Heart left ventricle (tissue), 16 donors: ENCODE measurements around the gene KCNC1. TPM values are rescaled to one million over a fixed set of nuclear protein-coding genes. Genes with fewer than 3 reads are reported as not detected.
A peak's percentile ranks its signal among the peaks of the same experiment; 100 is the strongest.

Experiments
- ATAC-seq, 4 donors: fragments of 200-7000 bp; cut with Tn5 transposase; one replicate each; pipeline ENCODE4 v1.9.1; 2020 to 2022; ENCODE audit warnings: moderate library complexity in 4 of 4, mild to moderate bottlenecking in 3 of 4, moderate number of reproducible peaks in 1 of 4
- DNase-seq, 5 donors: peaks; one replicate each; pipeline ENCODE4 v3.0.0-alpha.2; 2020
- H3K27ac ChIP-seq, 12 donors: fragments of 200-600 bp; sonication (generic) in 4 of 12; one replicate each; pipeline versions ENCODE4 v1.5.0 to v1.8.0; 2016 to 2022; ENCODE audit warnings: mild to moderate bottlenecking in 2 of 12
- H3K27me3 ChIP-seq, 9 donors: fragments of 200-600 bp; sonication (generic) in 2 of 9; one replicate each; pipeline versions ENCODE4 v1.5.1 to v1.8.0; 2016 to 2022; ENCODE audit warnings: mild to moderate bottlenecking in 3 of 9
- H3K36me3 ChIP-seq, 9 donors: fragments of 200-600 bp; sonication (generic) in 2 of 9; one replicate each; pipeline versions ENCODE4 v1.5.0 to v1.8.0; 2018 to 2022; ENCODE audit warnings: mild to moderate bottlenecking in 2 of 9
- H3K4me1 ChIP-seq, 12 donors: fragments of 200-600 bp; sonication (generic) in 4 of 12; one replicate each; pipeline versions ENCODE4 v1.5.0 to v1.8.0; 2016 to 2022; ENCODE audit warnings: mild to moderate bottlenecking in 3 of 12
- H3K4me3 ChIP-seq, 12 donors: fragments of 200-600 bp; sonication (generic) in 4 of 12; one replicate each; pipeline versions ENCODE4 v1.5.0 to v1.8.0; 2017 to 2022; ENCODE audit warnings: mild to moderate bottlenecking in 9 of 12, moderate library complexity in 4 of 12
- H3K9me3 ChIP-seq, 12 donors: fragments of 200-600 bp; sonication (generic) in 4 of 12; one replicate each; pipeline versions ENCODE4 v1.5.0 to v1.8.0; 2016 to 2022; ENCODE audit warnings: mild to moderate bottlenecking in 1 of 12
- CTCF ChIP-seq, 12 donors: fragments of 200-600 bp; sonication (generic) in 4 of 12; IDR thresholded peaks; one replicate each; pipeline versions ENCODE4 v1.5.0 to v1.8.0; 2018 to 2022; ENCODE audit warnings: antibody characterized with exemption in 12 of 12, mild to moderate bottlenecking in 5 of 12
- POLR2A ChIP-seq, 2 donors: fragments of 450-650 bp; IDR thresholded peaks; one replicate each; pipeline ENCODE4 v1.6.1; 2017; ENCODE audit warnings: antibody characterized with exemption in 2 of 2, mild to moderate bottlenecking in 2 of 2, moderate library complexity in 2 of 2
- WGBS, 4 donors: extraction: QIAGEN DNeasy Blood & Tissue Kit in 2 of 4; methylation state at CpG; one replicate each; pipeline versions ENCODE4 v1.1.5 to v1.1.7; 2013 to 2018; 5-methylcytosine and 5-hydroxymethylcytosine counted together
- intact Hi-C, 10 donors: fragments of 100-400 bp; cut with DNase I; formaldehyde crosslinking; loops; one replicate each; pipeline versions ENCODE4 v1.11.1 to v1.14.2; 2022
- polyA plus RNA-seq, 2 donors: library from polyadenylated mRNA; stranded (reverse); fragments of 200-250 nt; gene quantifications; one replicate each; pipeline ENCODE4 v1.2.3, GENCODE V29; 2013
- total RNA-seq, 9 donors: library from RNA; depleted of rRNA in 2 of 9; stranded (reverse); fragments of >200 nt in 2 of 9; fragmentation: NEBNext Ultra II Directional in 3 of 9; extraction: Animal tissue kit (Norgen Biotek cat#: 25700) in 3 of 9; gene quantifications; one replicate each; pipeline versions ENCODE4 v1.1.0 to v1.2.4, GENCODE V29; 2016 to 2023
- donor health status: ischemic (EF 13 %, LVEDD 7.1; RV severe dilation, severe dysfunction).
- donor health status: healthy with polysubstance abuse.
- donor health status: DM: no; HTN: yes; CAD: no.
- donor health status: DM: no; HTN: no; CAD: no.
- donor health status: ischemic (EF 25% LVEDD 6.9; RV normal size, moderate dysfunction).
- donor health status: ischemic (EF 25% LVEDD 5.7; RV mildly dilated, moderate dysfunction).
- donor health status: healthy.
- donor health status: DM: yes; HTN: yes; CAD: no.
- donor health status: ischemic (EF 35%, LVEDD 5.7; RV mildly dilated, moderate dysfunction).
- donor health status: nonischemic (EF 11% LVEDD 7.7; RV severe dilation, severe dysfunction).
- donor health status: DM: yes; HTN: yes; CAD: no.
- donor health status: PGD.
- donor health status: ischemic (EF 29% LVEDD 5.4; RV normal size, mild dysfunction).
- donor health status: nonischemic (EF 23%, LVEDD 6.1; RV moderate dilation, normal function).

KCNC1 gene
- total and polyA plus RNA-seq, 11 donors = 0.02 to 0.25 (median 0.05) TPM; not detected in 8

DNA sequence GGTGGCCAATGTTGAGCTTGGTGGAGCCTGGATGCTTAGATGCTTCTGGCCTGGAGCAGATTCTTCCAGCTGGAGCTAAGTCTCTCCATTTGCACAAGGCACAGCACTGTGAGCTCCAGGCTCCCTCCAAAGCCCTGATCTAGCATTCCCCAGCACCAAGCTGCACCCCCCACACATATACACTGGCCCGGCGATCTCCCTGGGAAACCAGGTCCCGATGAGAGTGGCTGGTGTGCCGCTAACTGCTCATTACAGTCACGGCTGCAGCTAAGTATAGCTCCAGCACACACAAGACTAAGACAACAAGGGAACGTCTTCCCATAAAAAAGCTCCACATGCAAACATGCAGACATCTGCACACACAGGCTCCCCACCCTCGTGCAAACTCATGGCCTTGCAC, 17.6 kb downstream of the KCNC1 start:
- Histone ChIP-seq H3K36me3 (no peaks in the 10 kb centered on the region), H3K9me3 (no peaks in the 10 kb centered on the region), H3K4me3 (no peak overlapping the region), H3K4me1 (peaks cover 0 to 9% (median 0%) of the 10 kb centered on the region in 12 donors), H3K27me3 (no peaks in the 10 kb centered on the region), H3K27ac (no peak overlapping the region)
- no peak for TF ChIP-seq CTCF (IDR thresholded peaks at IDR 0.05)
- WGBS, 4 donors = 72 to 80% (median 75%) methylated on average over 7 of the region's 7 CpGs
- peak in 3 of 5 donors; percentile 0 to 50 (median 11) for DNase-seq
- intact Hi-C loops = no loop called here
- ATAC-seq = no peak

GRCh38 chr11:17753153-17753552, 18.6 kb downstream of the KCNC1 start:
- no peaks in the 10 kb centered on the region for H3K27me3 ChIP-seq
- TF ChIP-seq CTCF (IDR thresholded peaks at IDR 0.05) (no peak), POLR2A (IDR thresholded peaks at IDR 0.05) (no peak)
- H3K4me3 ChIP-seq = no peak overlapping the region
- intact Hi-C loops = no loop called here
- H3K27ac ChIP-seq = no peak overlapping the region
- no peak for ATAC-seq
- H3K36me3 ChIP-seq = no peaks in the 10 kb centered on the region
- H3K4me1 ChIP-seq = peaks cover 0 to 9% (median 0%) of the 10 kb centered on the region in 12 donors
- DNase-seq = peak in 3 of 5 donors; percentile 15 to 39 (median 18)
- H3K9me3 ChIP-seq = peaks cover 0 to 3% (median 0%) of the 10 kb centered on the region in 12 donors
- 63 to 74% (median 68%) methylated on average over 4 to 5 of the region's 5 CpGs for WGBS, 4 donors

DNA sequence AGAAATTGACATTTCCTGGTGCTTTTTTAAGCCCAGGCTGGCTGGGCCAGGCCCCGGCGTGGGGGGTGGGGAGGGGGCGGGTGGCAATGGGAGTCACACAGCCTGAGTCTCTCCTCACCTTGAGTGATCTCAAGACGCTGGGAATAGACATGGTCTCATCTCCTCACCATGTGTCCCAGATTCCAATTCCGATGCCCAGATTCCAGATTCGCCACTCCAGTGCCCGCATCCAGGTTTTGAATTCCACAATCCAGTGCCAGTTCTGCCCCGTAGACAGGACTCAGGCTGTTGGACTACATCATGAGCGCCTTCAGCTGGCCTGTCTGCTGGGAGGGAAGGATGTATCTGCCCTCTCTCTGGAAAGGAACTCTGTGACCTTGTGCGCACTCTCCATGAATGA, 19.1 kb downstream of the KCNC1 start:
- intact Hi-C loops = no loop called here
- H3K4me1 ChIP-seq = peaks cover 0 to 9% (median 0%) of the 10 kb centered on the region in 12 donors
- ATAC-seq (no peak), DNase-seq (peak in 1 of 5 donors; percentile 4)
- no peak for TF ChIP-seq POLR2A (IDR thresholded peaks at IDR 0.05)
- TF ChIP-seq CTCF (IDR thresholded peaks at IDR 0.05) = no peak
- 72 to 80% (median 74%) methylated on average over 4 to 10 of the region's 10 CpGs for WGBS, 4 donors
- H3K36me3 ChIP-seq = no peaks in the 10 kb centered on the region
- no peak overlapping the region for H3K4me3 ChIP-seq
- peaks cover 0 to 8% (median 0%) of the 10 kb centered on the region in 12 donors for H3K9me3 ChIP-seq
- H3K27me3 ChIP-seq = no peaks in the 10 kb centered on the region
- H3K27ac ChIP-seq = no peak overlapping the region

- no peak for DNase-seq
- Histone ChIP-seq H3K4me1 (peaks cover 0 to 5% (median 0%) of the 10 kb centered on the region in 12 donors), H3K27me3 (no peaks in the 10 kb centered on the region), H3K36me3 (no peaks in the 10 kb centered on the region), H3K4me3 (no peak overlapping the region), H3K27ac (no peak overlapping the region), H3K9me3 (peaks cover 0 to 10% (median 0%) of the 10 kb centered on the region in 12 donors)
- intact Hi-C loops = no loop called here
- no peak for TF ChIP-seq POLR2A (IDR thresholded peaks at IDR 0.05)
- no peak for TF ChIP-seq CTCF (IDR thresholded peaks at IDR 0.05)
- no peak for ATAC-seq
- 66 to 87% (median 84%) methylated on average over 3 of the region's 3 CpGs for WGBS, 4 donors
These were observed 21.3 kb downstream of the KCNC1 start for GRCh38 chr11:17755891-17756290.
